GM12801 (cell line): ENCODE data around the gene AATK.

ENCODE experiments used
- CTCF ChIP-seq: IDR thresholded peaks from one replicate; pipeline ENCODE4 v1.5.1; 2011; ENCODE audit warnings: control low read depth; ENCODE audit not compliant: insufficient read length; ENCODE audit errors: extremely low read depth

The AATK gene

GRCh38 chr17:81099888-81100287 is 66.1 kb downstream of the AATK start:
- TF ChIP-seq CTCF = no peak

GRCh38 chr17:81097943-81098308 is 68.1 kb downstream of the AATK start:
- no peak for TF ChIP-seq CTCF

- TF ChIP-seq CTCF = no peak
Measured at GRCh38 chr17:81097134-81097942, 68.7 kb downstream of the AATK start.

GRCh38 chr17:81096741-81097133 is 69.3 kb downstream of the AATK start:
- no peak for TF ChIP-seq CTCF

- no peak for TF ChIP-seq CTCF
Measured at GRCh38 chr17:81095383-81095762, 70.6 kb downstream of the AATK start.

- no peak for TF ChIP-seq CTCF
Measured at GRCh38 chr17:81094509-81095382, 71.3 kb downstream of the AATK start.

GRCh38 chr17:81093619-81094508 is 72.2 kb downstream of the AATK start:
- TF ChIP-seq CTCF = no peak
